HG03520 (cell line): ENCODE data around the gene SLC14A1.

ENCODE experiments used
- ATAC-seq: cut with Tn5 transposase; IDR thresholded peaks from one replicate; pipeline ENCODE4 v1.9.1; 2021; ENCODE audit warnings: mild to moderate bottlenecking, moderate library complexity; ENCODE audit not compliant: unreplicated experiment

Gene SLC14A1

GRCh38 chr18:45719106-45719505 is 4.9 kb upstream of the SLC14A1 start:
- ATAC-seq = no peak

GRCh38 chr18:45722899-45723298 is 1.1 kb upstream of the SLC14A1 start:
- ATAC-seq = peak; percentile 98

- no peak for ATAC-seq
Measured at GRCh38 chr18:45724601-45725000, 620 bp downstream of the SLC14A1 start.

GRCh38 chr18:45725336-45725735 is 1.4 kb downstream of the SLC14A1 start:
- no peak for ATAC-seq

- ATAC-seq = no peak
Measured at GRCh38 chr18:45726603-45727002, 2.6 kb downstream of the SLC14A1 start.

GRCh38 chr18:45727068-45727467 is 3.1 kb downstream of the SLC14A1 start:
- no peak for ATAC-seq

- ATAC-seq = no peak
Measured at GRCh38 chr18:45728336-45729010, 4.5 kb downstream of the SLC14A1 start.

- no peak for ATAC-seq
Measured at GRCh38 chr18:45730832-45731575, 7.0 kb downstream of the SLC14A1 start.

GRCh38 chr18:45731716-45732115 is 7.7 kb downstream of the SLC14A1 start:
- no peak for ATAC-seq

GRCh38 chr18:45733535-45733934 is 9.6 kb downstream of the SLC14A1 start:
- ATAC-seq = no peak

GRCh38 chr18:45734505-45734904 is 10.5 kb downstream of the SLC14A1 start:
- no peak for ATAC-seq

- no peak for ATAC-seq
Measured at GRCh38 chr18:45734944-45735343, 11.0 kb downstream of the SLC14A1 start.

- no peak for ATAC-seq
Measured at GRCh38 chr18:45738660-45739059, 14.7 kb downstream of the SLC14A1 start.

GRCh38 chr18:45739268-45739667 is 15.3 kb downstream of the SLC14A1 start:
- no peak for ATAC-seq

GRCh38 chr18:45739848-45740247 is 15.9 kb downstream of the SLC14A1 start:
- ATAC-seq = no peak

- no peak for ATAC-seq
Measured at GRCh38 chr18:45741056-45741455, 17.1 kb downstream of the SLC14A1 start.

- ATAC-seq = no peak
Measured at GRCh38 chr18:45745817-45746461, 22.0 kb downstream of the SLC14A1 start.

GRCh38 chr18:45748501-45748900 is 24.5 kb downstream of the SLC14A1 start:
- ATAC-seq = no peak

GRCh38 chr18:45749918-45750689 is 26.1 kb downstream of the SLC14A1 start:
- ATAC-seq = no peak

GRCh38 chr18:45751766-45752165 is 27.8 kb downstream of the SLC14A1 start:
- no peak for ATAC-seq

- ATAC-seq = no peak
Measured at GRCh38 chr18:45752681-45753080, 28.7 kb downstream of the SLC14A1 start.
